Neural cell (in vitro differentiated cells): ENCODE results near the gene VPS8. TPM values are rescaled to one million over a fixed set of nuclear protein-coding genes. Genes with fewer than 3 reads are reported as not detected.

Experiments used
- H2AFZ ChIP-seq: fragments of 200-600, 300-800 bp; sonication (generic), shearing (Covaris generic); 2 replicates; pipeline ENCODE4 v1.6.0; 2014; ENCODE audit warnings: low read depth, mild to moderate bottlenecking, antibody characterized with exemption, low read length, moderate library complexity
- H3F3A ChIP-seq: fragments of 200-600 bp; shearing (Covaris generic); 2 replicates; pipeline ENCODE4 v1.6.1; 2016; ENCODE audit warnings: mild to moderate bottlenecking, moderate library complexity, mixed read lengths, antibody characterized with exemption, low read length; ENCODE audit not compliant: insufficient read depth, poor library complexity, severe bottlenecking
- H3K27ac ChIP-seq: fragments of 200-600, 300-800 bp; sonication (generic), shearing (Covaris generic); 2 replicates; pipeline ENCODE4 v1.5.1; 2014; ENCODE audit warnings: mild to moderate bottlenecking, low read length, moderate library complexity
- H3K27me3 ChIP-seq: fragments of 300-800, 200-600 bp; sonication (generic), shearing (Covaris generic); 2 replicates; pipeline ENCODE4 v1.6.0; 2014; ENCODE audit warnings: mild to moderate bottlenecking, low read depth, low read length, moderate library complexity; ENCODE audit not compliant: insufficient read depth
- H3K36me3 ChIP-seq: fragments of 300-800, 200-600 bp; sonication (generic), shearing (Covaris generic); 2 replicates; pipeline ENCODE4 v1.5.1; 2014; ENCODE audit warnings: mild to moderate bottlenecking, antibody characterized with exemption, low read length, moderate library complexity; ENCODE audit not compliant: insufficient read depth
- H3K4me2 ChIP-seq: fragments of 300-800, 200-600 bp; sonication (generic), shearing (Covaris generic); 2 replicates; pipeline ENCODE4 v1.6.0; 2014; ENCODE audit warnings: mild to moderate bottlenecking, low read length
- H3K4me3 ChIP-seq: fragments of 300-800, 200-600 bp; sonication (generic), shearing (Covaris generic); 2 replicates; pipeline ENCODE4 v1.5.1; 2014; ENCODE audit warnings: mild to moderate bottlenecking, low read length, moderate library complexity
- H3K79me2 ChIP-seq: fragments of 200-600 bp; shearing (Covaris generic); replicated peaks from 2 replicates; pipeline ENCODE4 v1.6.0; 2014; ENCODE audit warnings: mild to moderate bottlenecking, low read length, moderate library complexity; ENCODE audit not compliant: insufficient read depth
- H3K9ac ChIP-seq: fragments of 300-800, 200-600 bp; sonication (generic), shearing (Covaris generic); 2 replicates; pipeline ENCODE4 v1.6.1; 2016; ENCODE audit warnings: mild to moderate bottlenecking, low read length, mixed read lengths
- H3K9me2 ChIP-seq: fragments of 200-600 bp; shearing (Covaris generic); 2 replicates; pipeline ENCODE4 v1.6.1; 2016; ENCODE audit warnings: mild to moderate bottlenecking, low read length, mixed read lengths; ENCODE audit not compliant: insufficient read depth
- H3K9me3 ChIP-seq: fragments of 200-600, 300-800 bp; sonication (generic), shearing (Covaris generic); 2 replicates; pipeline ENCODE4 v1.6.1; 2016; ENCODE audit warnings: mild to moderate bottlenecking, mixed run types, low read length, moderate library complexity, mixed read lengths
- H4K20me1 ChIP-seq: fragments of 200-600 bp; shearing (Covaris generic); 2 replicates; pipeline ENCODE4 v1.6.1; 2016; ENCODE audit warnings: mild to moderate bottlenecking, mixed run types; ENCODE audit not compliant: insufficient read depth
- CTCF ChIP-seq: fragments of 450-650 bp; IDR thresholded peaks from 2 replicates; pipeline ENCODE4 v1.5.1; 2014; ENCODE audit warnings: antibody characterized with exemption, mild to moderate bottlenecking, moderate library complexity; ENCODE audit not compliant: poor library complexity, severe bottlenecking
- EP300 ChIP-seq: fragments of 450-650 bp; conservative IDR thresholded peaks from 2 replicates; pipeline ENCODE4 v1.6.1; 2014; ENCODE audit warnings: antibody characterized with exemption, mild to moderate bottlenecking, moderate library complexity; ENCODE audit not compliant: poor library complexity, severe bottlenecking
- EZH2 ChIP-seq: fragments of 200-600, 300-800 bp; shearing (Covaris generic), sonication (generic); IDR thresholded peaks from 2 replicates; pipeline ENCODE4 v1.6.1; 2014; ENCODE audit warnings: antibody characterized with exemption, low read length, borderline replicate concordance, mild to moderate bottlenecking; ENCODE audit not compliant: insufficient read depth, poor library complexity, severe bottlenecking
- MXI1 ChIP-seq: fragments of 450-650 bp; conservative IDR thresholded peaks from 2 replicates; pipeline ENCODE4 v1.6.1; 2014; ENCODE audit warnings: antibody characterized with exemption, mild to moderate bottlenecking; ENCODE audit not compliant: poor library complexity, severe bottlenecking
- POLR2AphosphoS5 ChIP-seq: IDR thresholded peaks from 2 replicates; pipeline ENCODE4 v1.6.1; 2012
- RAD21 ChIP-seq: fragments of 450-650 bp; conservative IDR thresholded peaks from 2 replicates; pipeline ENCODE4 v1.6.1; 2014; ENCODE audit warnings: antibody characterized with exemption, mild to moderate bottlenecking, moderate library complexity
- SMC3 ChIP-seq: fragments of 450-650 bp; conservative IDR thresholded peaks from 2 replicates; pipeline ENCODE4 v1.6.1; 2014; ENCODE audit warnings: antibody characterized with exemption, mild to moderate bottlenecking, moderate library complexity; ENCODE audit not compliant: poor library complexity
- TAF1 ChIP-seq: IDR thresholded peaks from 2 replicates; pipeline ENCODE4 v1.6.1; 2012; ENCODE audit warnings: low read depth
- polyA plus RNA-seq: library from polyadenylated mRNA; depleted of rRNA; stranded (reverse); fragments of >200 nt; gene quantifications from 2 replicates; pipeline ENCODE4 v1.2.3, GENCODE V29; 2014
- TF ChIP-seq, protein P1 (sequence below): IDR thresholded peaks from 2 replicates; pipeline ENCODE4 v1.6.1; 2012; ENCODE audit warnings: borderline replicate concordance

Gene VPS8
- polyA plus RNA-seq, 1 donor from 2014 or later, result 146 TPM

DNA sequence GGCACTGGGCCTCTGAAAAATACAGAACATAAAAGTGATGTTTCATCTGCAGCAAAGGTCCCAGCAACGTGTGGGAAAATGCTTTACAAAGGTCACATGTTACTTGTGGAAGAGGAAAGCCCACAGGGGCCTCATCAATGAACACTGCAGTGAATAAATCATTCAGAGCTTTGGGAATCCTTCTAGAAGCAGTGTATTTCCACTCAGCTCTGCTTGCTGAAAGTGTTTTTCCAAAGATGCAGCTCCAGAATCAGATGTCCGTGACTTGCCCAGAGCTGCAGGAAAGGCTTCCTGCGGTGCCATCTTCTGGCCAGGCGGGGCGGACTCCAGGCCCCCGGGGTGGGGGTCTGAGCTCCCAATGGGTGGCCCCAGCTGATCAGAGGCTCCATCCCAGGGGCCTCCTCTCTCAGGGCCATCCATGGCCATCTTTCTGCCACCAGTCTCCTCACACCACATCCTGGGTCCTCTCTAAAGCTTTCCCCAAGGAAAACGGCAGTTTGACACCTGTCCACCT is 259.4 kb downstream of the VPS8 start:
- Histone ChIP-seq H3K9ac (no peak overlapping the region), H3K36me3 (no peaks in the 10 kb centered on the region), H2AFZ (no peak overlapping the region), H3K9me3 (no peaks in the 10 kb centered on the region), H3K79me2 (no peaks in the 10 kb centered on the region), H3K4me2 (no peak overlapping the region), H3F3A (no peaks in the 10 kb centered on the region), H3K4me3 (no peak overlapping the region), H3K27ac (no peak overlapping the region), H4K20me1 (no peaks in the 10 kb centered on the region), H3K9me2 (no peaks in the 10 kb centered on the region), H3K27me3 (no peaks in the 10 kb centered on the region)
- TF ChIP-seq, protein P1, sequence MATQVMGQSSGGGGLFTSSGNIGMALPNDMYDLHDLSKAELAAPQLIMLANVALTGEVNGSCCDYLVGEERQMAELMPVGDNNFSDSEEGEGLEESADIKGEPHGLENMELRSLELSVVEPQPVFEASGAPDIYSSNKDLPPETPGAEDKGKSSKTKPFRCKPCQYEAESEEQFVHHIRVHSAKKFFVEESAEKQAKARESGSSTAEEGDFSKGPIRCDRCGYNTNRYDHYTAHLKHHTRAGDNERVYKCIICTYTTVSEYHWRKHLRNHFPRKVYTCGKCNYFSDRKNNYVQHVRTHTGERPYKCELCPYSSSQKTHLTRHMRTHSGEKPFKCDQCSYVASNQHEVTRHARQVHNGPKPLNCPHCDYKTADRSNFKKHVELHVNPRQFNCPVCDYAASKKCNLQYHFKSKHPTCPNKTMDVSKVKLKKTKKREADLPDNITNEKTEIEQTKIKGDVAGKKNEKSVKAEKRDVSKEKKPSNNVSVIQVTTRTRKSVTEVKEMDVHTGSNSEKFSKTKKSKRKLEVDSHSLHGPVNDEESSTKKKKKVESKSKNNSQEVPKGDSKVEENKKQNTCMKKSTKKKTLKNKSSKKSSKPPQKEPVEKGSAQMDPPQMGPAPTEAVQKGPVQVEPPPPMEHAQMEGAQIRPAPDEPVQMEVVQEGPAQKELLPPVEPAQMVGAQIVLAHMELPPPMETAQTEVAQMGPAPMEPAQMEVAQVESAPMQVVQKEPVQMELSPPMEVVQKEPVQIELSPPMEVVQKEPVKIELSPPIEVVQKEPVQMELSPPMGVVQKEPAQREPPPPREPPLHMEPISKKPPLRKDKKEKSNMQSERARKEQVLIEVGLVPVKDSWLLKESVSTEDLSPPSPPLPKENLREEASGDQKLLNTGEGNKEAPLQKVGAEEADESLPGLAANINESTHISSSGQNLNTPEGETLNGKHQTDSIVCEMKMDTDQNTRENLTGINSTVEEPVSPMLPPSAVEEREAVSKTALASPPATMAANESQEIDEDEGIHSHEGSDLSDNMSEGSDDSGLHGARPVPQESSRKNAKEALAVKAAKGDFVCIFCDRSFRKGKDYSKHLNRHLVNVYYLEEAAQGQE, result no peak
- TF ChIP-seq POLR2AphosphoS5 (no peak), EZH2 (no peak), TAF1 (no peak), SMC3 (no peak)

- no peak overlapping the region for H3K9ac ChIP-seq
- no peaks in the 10 kb centered on the region for H3K9me3 ChIP-seq
- no peaks in the 10 kb centered on the region for H3K27me3 ChIP-seq
- H3K36me3 ChIP-seq, result no peaks in the 10 kb centered on the region
- no peaks in the 10 kb centered on the region for H3K9me2 ChIP-seq
- H3K27ac ChIP-seq, result no peak overlapping the region
- no peaks in the 10 kb centered on the region for H4K20me1 ChIP-seq
- H3F3A ChIP-seq, result no peaks in the 10 kb centered on the region
- H3K4me2 ChIP-seq, result no peak overlapping the region
- no peak overlapping the region for H3K4me3 ChIP-seq
- no peak overlapping the region for H2AFZ ChIP-seq
- TF ChIP-seq TAF1, result no peak
- no peak for TF ChIP-seq POLR2AphosphoS5
- no peak for TF ChIP-seq SMC3
- TF ChIP-seq EZH2, result no peak
- no peak for TF ChIP-seq CTCF
- TF ChIP-seq, protein P1, result no peak
- TF ChIP-seq EP300, result no peak
- TF ChIP-seq RAD21, result no peak
- TF ChIP-seq MXI1, result no peak
- H3K79me2 ChIP-seq, result no peaks in the 10 kb centered on the region
Observed at GRCh38 chr3:185075547-185075946, 263.6 kb downstream of the VPS8 start.
